HK-2 (cell line): Measurements from ENCODE around the gene MAPK12.

Source experiments
- DNase-seq: peaks from one replicate; pipeline ENCODE4 v3.0.0-alpha.2; 2018; ENCODE audit not compliant: unreplicated experiment

MAPK12 gene

GRCh38 chr22:50232481-50233151 is 28.9 kb downstream of the MAPK12 start:
- no peak for DNase-seq

DNA sequence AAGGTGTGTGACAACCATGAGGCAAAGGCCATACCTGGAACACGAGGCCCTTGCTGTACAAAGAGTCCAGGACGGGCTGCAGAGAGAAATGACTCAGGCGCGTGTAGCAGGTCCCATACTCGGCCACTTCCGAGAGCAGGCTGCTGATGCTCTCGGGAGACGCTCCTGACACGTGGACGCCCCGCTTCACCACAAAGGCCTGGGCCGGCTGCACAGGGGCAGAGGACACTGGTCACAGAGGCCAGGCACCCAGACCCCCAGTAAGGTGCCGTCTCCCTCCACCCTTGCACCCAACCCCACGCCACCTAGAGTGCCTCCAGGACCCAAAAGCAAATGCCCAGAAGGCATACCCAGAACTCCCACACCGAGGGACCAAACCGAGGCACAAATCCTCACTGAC is 32.1 kb downstream of the MAPK12 start:
- no peak for DNase-seq

GRCh38 chr22:50228366-50228765 is 33.1 kb downstream of the MAPK12 start:
- no peak for DNase-seq

- no peak for DNase-seq
Observed at GRCh38 chr22:50227579-50228215, 33.8 kb downstream of the MAPK12 start.

- DNase-seq, result no peak
Observed at GRCh38 chr22:50226875-50227165, 34.7 kb downstream of the MAPK12 start.

- no peak for DNase-seq
Observed at GRCh38 chr22:50226063-50226874, 35.2 kb downstream of the MAPK12 start.

- DNase-seq, result no peak
Observed at GRCh38 chr22:50225200-50225969, 36.1 kb downstream of the MAPK12 start.

DNA sequence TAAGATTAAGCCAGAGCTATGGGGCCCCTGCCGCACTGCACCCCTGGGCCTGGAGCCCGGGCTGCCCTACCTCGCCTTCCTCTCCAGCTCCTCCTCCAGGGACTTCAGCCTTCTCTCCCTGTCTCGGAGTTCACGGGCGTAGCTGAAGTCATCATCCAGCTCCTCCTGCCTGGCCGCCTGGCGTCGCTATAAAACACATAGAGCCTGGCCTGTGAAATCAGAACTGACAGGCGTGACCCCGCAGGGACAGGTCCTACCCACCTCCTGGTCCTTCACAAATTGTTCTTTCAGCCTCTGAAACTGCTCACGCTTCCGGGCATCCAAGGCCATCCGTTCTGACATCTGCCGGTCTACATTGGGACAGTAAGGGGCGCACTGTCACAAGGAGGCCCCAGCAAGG is 37.4 kb downstream of the MAPK12 start:
- no peak for DNase-seq

DNA sequence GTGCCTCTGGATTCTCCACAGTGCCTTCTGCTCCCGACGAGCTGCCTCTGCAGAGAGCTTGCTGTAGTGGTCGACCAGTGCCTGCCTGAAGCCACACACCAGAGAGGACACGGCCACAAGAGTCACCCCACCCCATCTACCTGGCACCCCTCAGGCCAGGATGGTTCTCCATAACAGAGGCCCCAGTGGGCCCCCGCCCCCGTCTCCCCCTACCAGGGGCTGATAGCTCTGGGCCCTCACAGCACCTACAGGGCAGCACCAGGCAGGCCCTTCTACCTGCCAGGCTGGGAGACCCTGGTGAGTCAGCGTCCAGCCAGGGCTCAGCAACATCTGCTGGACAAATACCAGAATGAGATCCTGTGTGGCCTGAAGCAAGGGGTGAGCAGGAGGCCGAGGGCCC is 39.0 kb downstream of the MAPK12 start:
- DNase-seq, result no peak

DNA sequence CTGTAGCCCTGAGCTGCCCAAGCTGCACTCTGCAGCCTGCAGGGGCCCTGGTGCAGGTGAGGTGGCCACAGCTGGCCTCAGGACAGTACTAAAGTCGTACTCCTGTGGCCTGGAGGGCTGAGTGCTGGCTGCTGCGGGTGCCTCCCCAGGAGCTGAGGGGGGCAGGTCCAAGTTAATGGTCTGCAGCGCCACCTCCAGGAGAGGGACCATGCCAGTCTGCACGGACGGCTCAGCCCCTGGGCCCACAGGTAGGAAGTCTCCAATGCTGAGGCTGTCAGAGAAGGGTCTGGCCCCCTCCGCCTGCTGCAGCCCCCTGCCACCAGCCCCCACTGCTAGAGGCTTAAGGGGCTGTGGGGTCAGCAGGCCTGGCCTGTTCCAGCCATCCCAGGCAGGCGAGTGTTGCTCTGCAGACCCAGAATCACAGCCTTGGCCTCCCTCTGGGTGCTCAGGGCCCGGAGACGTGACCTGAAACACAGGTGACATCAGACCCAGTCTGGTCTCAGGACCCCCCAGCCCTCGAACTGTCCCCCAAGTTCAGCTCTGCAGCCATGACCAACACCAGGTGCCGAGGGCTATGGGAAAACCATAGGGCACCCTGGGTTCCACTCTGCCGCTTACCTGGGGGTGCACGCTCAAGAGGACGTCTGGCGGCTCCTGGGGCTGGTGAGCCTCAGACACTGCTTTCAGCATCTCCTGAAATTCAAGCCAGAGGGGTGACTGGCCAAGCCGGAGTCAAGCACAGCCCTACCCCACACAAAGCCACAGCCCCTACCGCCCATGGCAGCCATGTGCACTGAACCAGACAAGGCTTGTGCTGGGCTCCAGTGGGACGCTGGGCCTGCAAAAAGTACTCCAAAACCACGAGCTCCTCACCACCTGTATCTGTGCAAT is 39.8 kb downstream of the MAPK12 start:
- no peak for DNase-seq

DNA sequence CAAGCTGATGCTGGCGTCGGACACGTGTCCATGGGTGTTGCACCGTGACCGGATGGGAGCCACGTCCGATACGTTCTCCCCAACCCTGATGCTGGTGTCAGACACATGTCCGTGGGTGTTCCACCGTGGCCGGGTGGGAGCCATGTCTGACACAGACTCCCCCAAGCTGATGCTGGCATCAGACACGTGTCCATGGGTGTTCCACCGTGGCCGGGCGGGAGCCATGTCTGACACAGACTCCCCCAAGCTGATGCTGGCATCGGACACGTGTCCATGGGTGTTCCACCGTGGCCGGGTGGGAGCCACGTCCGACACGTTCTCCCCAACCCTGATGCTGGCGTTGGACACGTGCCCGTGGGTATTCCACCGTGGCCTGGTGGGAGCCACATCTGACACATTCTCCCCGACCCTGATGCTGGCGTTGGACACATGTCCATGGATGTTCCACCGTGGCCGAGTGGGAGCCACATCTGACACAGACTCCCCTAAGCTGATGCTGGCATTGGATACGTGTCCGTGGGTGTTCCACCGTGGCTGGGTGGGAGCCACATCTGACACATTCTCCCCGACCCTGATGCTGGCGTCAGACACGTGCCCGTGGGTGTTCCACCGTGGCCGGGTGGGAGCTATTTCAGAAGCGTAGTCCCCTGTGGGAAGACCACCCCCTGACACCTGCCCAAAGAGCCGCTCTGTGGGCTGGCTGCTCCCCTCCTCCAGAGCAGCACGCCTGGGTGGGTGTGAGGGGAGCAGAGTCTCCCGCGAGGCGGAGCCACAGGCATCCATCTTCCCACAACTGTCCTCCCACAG is 40.7 kb downstream of the MAPK12 start:
- no peak for DNase-seq

GRCh38 chr22:50219800-50220602 is 41.5 kb downstream of the MAPK12 start:
- DNase-seq, result no peak

DNA sequence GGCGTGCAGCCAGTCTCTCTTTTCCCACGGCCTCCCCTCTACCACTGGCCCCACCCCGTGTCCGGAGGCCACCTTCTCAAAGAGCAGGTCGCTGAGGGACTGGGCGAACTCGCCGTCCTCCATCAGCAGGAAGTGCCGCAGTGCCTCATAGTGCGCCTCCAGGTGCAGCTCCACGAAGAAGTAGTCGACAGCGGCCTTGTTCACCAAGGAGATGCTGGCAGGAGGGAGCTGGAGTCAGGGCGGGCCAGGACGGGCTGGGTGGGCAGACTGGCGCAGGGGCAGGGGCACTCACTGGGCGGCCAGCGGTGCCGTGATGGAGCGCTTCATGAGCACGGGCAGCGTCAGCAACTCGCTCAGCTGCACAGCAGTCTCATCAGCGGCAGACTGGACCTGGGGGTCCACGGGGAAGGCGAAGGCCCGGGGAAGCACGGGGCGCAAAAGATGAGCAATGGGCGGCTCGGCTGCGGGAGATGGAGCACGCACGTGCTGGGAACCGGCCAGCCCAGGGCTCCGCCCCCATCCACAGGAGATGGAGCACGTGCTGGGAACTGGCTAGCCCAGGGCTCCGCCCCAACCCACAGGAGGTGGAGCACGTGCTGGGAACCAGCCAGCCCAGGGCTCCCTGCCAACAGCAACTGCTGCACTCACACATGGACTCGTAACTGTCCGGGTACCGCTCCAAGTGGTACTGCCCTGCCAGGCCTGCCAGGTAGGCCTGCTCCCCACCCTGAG is 42.3 kb downstream of the MAPK12 start:
- DNase-seq, result peak; percentile 51

DNA sequence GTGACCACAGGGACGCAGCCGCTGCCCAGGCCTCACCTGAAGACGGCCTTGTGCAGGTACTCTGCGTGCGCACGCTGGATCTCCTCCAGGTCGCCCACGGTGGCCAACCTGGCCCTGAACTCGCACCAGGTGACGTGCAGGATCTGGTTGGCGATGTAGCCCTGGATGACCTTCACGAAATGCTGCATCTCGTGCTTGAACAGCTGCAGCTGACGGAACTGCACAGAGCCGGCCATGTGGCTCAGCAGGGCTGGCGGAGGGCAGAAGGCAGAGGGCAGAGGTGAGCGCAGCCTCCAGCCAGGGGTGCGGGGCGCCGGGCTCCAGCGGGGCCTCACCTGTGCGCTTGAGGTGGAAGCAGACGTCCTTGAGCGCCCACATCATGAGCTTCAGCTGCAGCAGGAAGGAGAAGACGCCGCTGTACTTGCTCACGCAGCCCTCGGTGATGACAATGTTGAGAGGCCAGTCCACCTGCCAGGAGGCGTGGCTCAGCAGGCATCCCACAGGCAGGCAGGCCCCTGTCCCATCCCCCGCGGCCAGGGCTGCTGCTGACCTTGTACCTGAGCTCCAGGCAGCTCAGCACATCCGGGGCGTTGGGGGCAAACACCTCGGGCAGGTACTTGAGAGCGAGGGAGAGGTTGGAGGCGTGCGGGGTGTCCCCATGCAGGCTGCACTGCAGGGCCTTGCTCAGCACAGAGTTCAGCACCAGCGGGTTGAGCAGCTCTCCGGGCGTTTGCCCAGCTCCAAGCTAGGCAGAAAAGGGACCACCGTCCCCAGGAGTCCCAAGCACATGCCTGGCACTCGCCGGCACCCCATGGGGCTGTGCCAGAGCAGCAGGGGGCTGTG is 43.1 kb downstream of the MAPK12 start:
- no peak for DNase-seq

DNA sequence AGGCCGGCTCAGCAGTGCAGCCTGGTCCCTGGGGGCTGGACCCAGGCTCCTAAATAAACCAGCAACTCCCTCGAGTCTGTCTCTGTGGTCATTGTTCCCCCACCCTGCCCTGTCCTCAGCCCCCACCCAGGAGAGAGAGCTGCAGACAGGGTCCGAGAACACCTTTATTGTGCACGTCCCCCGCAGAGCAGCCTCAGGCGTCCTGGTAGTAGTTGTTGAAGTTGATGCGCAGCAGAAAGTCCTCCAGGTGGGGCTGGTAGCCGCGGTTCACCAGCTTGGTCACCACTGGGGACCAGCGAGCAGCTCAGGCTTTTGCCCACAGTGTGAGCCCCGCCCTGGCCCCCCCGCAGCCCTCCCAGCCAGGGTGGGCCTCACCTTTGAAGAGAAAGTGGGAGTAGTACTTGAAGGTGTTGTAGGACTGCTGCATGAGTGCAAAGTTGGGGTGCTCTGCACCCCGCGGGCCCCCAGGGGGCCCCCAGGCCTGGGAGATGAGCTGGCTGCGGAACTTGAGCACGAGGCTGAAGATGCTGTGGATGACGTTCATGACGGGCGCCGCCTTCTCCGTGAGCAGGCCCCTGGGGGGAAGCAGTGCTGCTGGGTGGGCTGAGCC is 43.8 kb downstream of the MAPK12 start:
- no peak for DNase-seq

DNA sequence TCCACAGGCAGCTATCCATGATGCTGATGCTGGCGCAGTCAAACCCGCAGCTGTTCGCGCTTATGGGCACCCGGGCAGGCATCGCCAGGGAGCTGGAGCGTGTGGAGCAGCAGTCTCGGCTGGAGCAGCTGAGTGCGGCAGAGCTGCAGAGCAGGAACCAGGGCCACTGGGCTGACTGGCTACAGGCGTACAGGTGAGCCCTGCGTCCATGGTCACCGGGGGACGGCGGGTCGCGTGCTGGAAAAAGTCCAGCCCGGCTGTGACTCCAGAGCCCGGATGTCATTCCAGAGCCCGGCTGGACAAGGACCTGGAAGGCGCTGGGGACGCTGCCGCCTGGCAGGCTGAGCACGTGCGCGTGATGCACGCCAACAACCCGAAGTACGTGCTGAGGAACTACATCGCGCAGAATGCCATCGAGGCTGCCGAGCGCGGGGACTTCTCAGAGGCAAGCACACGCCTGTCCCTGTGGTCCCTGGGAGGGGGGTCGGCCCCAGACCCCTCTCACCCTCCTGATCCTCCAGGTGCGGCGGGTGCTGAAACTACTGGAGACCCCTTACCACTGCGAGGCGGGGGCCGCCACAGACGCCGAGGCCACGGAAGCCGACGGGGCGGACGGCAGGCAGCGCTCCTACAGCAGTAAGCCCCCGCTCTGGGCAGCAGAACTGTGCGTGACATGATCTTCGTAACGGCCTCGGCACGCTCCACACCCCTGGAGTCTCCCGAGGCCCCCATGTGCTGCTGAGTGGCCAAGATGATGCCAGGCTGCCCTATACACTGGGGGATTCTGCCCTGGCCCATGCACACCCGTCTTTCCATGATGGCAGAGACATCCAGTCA is 44.6 kb downstream of the MAPK12 start:
- no peak for DNase-seq
